CD4-positive, alpha-beta T cell treated with Interleukin-4 for 4 hours (primary cell): ENCODE results near the gene KDM7A.

Experiments
- DNase-seq: peaks from one replicate; pipeline ENCODE4 v3.0.0-alpha.2; 2020

The KDM7A gene

DNA sequence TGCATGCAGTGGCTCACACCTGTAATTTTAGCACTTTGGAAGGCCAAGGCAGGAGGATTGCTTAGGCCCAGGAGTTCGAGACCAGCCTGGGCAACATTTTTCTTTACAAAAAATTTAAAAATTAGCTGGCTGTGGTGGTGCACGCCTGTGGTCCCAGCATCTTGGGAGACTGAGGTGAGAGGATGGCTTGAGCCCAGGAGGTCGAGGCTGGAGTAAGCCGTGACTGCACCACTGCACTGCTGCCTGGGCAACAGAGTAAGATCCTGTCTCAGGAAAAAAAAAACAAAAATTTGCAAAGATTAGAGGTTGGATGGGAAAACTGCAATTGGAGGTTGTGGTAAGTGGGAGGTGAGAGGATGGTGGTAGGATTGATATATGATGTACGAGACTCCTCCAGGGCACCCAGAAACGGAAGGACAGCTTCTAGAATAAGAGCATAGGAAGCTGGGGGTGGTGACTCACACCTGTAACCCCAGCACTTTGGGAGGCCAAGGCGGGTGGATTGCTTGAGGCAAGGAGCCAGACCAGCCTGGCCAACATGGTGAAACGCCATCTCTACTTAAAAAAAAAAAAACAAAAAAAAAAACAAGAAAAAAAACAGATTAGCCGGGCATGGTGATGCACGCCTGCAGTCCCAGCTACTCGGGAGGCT is 94.9 kb downstream of the KDM7A start:
- no peak for DNase-seq

- DNase-seq, result no peak
Observed at GRCh38 chr7:140080919-140081318, 95.9 kb downstream of the KDM7A start.

DNA sequence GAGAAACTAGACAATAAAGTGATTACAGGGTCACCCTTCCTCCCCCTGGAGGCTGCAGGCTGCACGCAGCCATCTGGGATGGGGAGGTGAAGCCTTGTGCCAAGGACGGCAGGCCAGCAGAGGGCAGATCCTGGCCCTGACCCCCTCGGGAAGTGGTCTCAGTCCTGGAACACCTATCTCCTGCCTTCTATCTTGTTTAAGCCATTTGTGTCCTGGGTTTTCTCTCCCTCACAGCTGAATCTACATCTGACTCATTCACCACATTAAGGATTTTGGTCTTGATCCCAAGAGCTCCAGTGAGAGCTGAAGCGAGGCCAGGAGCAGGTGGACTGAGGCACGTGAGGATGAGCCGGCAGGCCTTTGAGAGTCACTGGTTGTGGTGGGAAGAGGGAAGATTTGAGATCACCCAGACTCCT is 97.7 kb downstream of the KDM7A start:
- DNase-seq, result no peak

GRCh38 chr7:140078392-140078791 is 98.4 kb downstream of the KDM7A start:
- DNase-seq, result no peak

- DNase-seq, result no peak
Observed at GRCh38 chr7:140074780-140075179, 102.0 kb downstream of the KDM7A start.

DNA sequence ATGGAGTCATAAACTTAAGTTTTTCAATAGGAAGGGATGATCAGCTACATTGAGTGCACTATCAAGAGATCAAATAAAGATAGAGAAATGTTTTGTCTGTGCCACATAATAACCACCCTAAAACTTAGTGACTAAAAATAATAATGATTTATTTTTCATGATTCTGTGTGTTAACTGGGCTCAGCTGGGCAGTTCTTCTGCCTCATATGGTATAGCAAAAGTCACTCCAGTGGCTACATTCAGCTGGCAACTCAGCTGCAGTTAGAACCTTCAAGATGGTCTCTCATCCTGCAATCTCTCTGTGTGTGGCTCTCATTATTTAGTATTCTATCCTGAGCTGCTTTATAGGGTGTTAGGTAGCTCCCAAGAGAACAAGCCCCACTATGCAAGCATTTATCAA is 106.2 kb downstream of the KDM7A start:
- no peak for DNase-seq

GRCh38 chr7:140069298-140069949 is 107.4 kb downstream of the KDM7A start:
- DNase-seq, result no peak

DNA sequence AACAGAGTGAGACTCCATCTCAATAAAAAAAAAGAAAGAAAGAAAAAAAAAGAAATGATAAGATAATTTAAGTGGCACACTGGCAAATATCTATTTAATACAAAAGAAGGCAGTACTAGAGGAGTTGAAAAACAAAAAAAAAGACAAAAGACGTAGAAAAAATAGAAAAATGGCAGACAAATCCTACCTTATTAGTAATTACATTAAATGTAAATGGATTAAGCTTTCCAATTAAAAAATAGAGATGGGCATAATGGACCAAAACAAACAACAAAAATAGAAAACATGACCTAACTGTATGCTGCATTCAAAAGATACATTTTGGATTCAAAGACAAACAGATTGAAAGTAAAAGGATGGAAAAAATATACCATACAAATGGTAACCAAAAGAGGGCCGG is 108.8 kb downstream of the KDM7A start:
- DNase-seq, result no peak

DNA sequence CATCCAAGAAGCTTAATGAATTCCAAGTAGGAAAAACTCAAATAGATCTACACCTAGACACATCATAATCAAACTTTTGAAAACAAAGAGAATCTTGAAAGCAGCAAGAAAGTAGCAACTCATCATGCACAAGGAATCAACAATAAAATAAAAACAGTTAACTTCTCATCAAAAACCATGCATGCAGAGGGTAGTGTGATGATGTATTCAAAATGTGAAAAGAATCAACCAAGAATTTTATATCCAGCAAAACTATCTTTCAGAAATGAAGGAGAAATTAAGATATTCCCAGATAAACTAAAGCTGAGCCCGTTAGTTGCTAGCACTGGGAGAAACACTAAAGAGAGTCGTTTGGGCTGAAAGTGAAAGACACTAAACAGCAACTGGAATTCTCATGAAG is 109.7 kb downstream of the KDM7A start:
- DNase-seq, result no peak

DNA sequence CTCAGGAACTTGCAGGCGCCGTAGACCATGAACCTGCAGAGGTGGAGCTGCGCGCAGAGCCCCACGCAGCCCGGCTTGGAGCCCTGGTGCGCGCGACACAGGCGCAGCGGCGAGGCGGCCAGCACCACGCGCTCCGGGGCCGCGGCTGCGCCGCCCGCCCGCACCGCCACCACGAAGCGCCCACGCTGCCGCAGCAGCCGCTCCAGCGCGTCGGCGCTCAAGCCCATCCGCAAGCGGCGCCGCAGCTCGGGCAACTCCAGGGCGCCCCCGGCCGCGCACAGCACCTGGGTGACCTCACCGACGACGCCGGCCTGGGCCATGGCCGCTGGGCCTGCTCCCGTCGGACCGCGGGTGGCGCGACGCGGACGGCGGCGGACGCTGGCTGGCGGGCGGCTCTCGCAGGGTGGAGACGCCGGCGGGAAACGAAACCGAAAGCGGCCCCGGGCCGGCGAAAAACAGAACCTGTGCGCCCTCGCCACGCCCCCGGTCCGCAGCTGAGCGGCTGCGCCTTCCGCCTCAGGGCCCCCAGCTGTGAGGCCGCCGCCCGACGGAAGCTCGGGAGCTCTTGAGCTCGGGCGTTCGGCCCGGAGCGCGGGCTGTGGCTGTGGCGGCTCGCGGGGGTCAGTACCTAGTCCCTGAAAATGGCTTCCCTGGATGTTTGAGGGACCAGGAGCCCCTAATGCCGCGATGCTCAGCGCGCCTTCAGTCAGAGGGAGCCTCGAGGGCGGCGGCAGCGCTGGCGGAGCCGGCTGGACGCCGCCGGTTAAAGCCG is 114.1 kb downstream of the KDM7A start, which contains the start of gene PARP12:
PARP12 (minus strand) TSS at position 424 of the 772 bp plus-strand sequence; CDS start at position 320, 104 bp downstream.
- peak; percentile 84 for DNase-seq

DNA sequence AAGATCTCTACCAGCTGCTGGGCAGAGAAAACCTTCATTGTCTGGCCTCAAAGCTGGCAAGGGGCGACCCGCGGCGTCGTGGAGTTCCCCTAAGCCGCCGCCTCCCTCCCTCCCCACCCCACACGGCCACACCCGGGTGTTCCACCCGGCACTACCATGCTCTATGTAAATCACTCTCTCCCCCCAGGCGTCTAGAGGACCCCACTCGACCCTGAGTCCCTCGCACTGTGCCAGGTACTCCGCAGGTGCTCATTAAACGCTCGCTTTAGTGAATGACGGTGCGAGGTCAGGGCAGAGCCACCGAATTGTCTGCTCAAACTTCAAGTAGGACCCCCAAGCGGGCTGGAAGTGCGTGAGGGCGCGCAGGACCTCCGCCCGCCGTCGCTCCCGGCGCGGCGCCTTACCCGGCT is 114.7 kb downstream of the KDM7A start:
- peak; percentile 72 for DNase-seq

DNA sequence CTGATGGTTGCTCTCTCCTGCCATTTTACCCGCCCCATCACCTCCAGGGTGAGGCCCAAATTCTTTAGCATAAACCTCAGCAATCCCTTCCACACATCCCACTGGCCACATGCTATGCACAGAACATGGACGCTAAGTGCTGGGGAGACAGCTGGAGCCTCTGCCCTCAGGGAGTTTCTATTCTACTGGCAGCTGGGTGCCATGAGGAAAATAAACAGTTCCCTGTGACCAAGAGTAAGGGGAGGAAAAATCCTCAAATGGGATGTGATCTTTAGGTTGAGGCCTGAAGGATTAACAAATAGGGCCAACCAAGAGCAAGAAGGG is 115.2 kb downstream of the KDM7A start:
- DNase-seq, result no peak

DNA sequence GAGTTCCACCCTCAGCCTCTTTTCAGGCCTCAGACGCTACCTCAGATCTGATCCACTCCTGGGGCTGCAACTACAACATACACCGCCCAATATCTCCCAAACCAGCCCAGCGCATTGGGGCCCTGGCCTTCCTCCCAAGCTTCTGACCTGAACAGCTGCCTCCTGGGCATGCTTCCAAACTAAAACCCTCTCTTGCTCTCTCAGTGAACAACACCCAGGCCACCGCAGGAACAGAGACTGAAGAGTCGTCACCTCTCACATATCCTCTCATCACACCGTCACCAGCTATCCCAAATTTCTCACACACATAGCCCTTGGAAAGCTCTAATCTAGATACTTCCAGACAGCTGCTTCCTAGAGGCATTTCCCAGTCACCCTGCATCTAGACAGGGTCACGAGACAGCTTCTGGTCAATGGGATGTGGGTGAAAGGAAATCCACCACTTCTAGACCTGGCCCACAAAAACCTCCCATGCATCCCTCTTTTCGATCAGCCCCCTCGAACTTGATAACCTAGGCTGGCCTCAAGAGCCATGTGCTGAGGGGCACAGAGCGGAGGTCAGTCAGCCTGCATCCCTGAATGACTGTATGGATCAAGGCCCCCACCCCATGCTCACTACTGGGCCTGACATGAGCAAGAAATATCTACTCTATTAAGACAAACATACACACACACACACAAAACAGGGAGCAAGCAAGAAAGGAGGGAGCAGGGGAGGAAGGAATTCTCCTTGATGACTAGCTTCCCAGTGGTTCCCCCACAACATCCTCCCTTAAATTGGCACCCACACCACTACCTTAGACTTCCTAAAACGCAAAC is 115.8 kb downstream of the KDM7A start:
- DNase-seq, result no peak

- peak; percentile 24 for DNase-seq
Observed at GRCh38 chr7:140060243-140060630, 116.5 kb downstream of the KDM7A start.

DNA sequence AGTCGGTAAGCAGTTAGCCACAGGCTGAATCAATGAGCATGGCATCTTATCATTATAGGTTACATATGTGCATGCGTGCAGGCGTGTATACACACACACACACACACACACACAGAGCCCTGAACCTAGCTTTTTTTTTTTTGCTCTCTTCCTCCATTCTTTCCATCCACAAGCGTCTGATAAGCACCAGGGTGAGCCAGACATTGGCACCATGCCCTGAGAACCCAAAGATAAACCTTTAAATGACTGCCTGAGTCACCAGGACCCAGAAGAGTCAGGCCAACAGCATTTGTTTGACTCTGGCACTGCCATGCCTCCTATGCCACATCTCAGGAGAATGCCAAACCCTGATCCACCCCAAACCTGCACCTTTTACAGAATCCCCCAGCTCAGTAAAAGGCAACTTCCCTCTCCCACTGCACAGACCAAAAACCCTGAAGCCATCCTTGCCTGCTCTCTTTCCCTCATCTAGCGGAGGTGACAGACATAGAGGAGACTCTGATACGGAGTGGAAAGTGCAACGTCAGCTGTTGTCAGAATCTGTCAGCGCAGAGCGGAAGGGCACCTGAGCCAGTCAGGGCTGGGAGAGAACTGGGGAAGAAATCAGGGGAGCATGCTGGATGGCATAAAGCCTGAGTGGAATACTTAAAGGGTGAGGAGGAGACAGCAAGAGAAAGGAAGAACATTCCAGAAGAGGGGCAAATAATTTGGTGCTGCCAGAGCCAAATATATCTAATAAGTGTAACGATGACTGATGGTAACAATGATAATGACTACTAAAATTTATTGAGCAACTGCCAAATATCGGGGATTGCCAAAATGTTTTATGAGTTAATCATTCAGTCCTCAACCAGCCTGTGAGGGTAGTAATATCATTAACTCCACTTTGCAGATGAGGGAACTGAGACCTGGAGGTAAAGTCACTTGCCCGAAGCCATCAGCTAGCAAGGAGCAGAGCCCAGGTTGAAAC is 117.2 kb downstream of the KDM7A start:
- peak; percentile 71 for DNase-seq

DNA sequence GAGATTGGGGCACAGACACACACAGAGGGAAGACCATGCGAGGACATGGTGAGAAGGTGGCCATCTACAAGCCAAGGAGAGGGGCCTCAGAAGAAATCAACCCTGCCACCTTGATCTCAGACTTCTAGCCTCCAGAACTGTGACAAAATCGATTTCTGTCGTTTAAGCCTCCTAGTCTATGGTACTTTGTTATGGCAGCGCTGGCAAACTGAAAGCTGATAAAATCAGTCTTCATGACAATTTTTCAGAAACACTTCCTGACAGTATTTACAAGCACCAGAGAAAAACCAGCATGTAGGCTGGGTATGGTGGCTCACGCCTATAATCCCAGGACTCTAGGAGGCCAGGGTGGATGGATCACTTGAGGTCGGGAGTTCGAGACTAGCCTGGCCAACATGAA is 118.3 kb downstream of the KDM7A start:
- peak; percentile 25 for DNase-seq

- DNase-seq, result no peak
Observed at GRCh38 chr7:140057143-140057535, 119.6 kb downstream of the KDM7A start.

DNA sequence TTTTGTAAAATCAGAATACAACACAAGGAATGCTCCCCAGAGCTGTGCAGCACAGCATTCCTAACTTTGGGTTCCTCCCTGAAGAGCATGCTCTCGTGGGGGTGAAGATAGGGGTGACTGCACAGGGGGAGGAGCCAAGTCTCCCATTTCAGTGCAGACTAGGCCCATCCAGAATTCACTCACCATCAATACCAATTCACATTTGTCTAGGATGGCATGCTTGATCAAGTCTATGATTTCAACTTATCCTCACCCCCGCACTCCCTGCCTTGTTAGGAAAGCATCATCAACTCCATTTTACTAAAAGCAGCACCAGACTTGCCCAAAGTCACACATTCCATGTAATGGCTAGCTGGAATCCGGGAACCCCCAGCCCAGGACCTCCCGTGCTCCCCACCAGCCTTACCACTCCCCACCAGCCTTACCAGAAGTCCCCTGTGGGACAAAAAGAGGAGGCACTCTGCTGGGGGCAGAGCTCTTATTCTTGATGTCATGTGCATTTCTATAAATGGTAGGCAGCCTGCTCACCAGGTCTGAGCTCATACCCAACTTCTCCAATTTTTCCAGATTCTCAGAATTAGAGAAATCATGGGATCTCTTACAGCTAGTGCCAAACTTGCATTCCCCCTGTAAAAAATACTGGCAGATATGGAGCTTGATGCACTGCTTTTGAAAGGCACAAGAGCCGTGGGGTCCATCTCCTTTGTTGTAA is 120.2 kb downstream of the KDM7A start:
- no peak for DNase-seq

GRCh38 chr7:140055833-140056232 is 121.0 kb downstream of the KDM7A start:
- no peak for DNase-seq

- DNase-seq, result no peak
Observed at GRCh38 chr7:140054751-140055150, 122.0 kb downstream of the KDM7A start.

- peak; percentile 21 for DNase-seq
Observed at GRCh38 chr7:140053812-140054539, 122.8 kb downstream of the KDM7A start.
